Measurements from ENCODE around the gene PSMD3. TPM values are rescaled to one million over a fixed set of nuclear protein-coding genes. Genes with fewer than 3 reads are reported as not detected.

The PSMD3 gene
- total and polyA plus RNA-seq, 3 donors from 2014 or later: 112 to 129 (median 128) TPM

DNA sequence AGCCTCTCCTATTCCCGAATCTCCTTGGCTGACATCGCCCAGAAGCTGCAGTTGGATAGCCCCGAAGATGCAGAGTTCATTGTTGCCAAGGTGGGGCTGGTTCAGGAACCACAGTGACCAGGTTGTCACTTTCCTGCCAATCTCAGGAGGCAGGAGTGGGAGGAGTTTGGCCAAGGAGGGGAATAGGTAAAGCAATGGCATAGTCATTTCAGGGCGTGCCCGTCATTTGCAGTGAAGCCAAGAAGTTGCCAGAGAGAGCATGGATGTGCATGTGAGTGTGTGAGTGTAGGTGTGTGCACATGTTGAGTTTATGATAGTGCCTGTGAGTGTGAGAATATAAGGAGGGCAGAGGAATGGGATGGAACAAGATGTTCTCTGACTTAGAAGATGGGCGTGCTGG lies 14.8 kb downstream of the PSMD3 start:
- intact Hi-C loops (cut with DNase I; ENCODE audit: low total_unique reads): no loop called here
- no peaks in the 10 kb centered on the region for H3K4me1 ChIP-seq
- no peaks in the 10 kb centered on the region for H3K9me3 ChIP-seq
- H3K27me3 ChIP-seq: no peaks in the 10 kb centered on the region
- no peaks in the 10 kb centered on the region for H3K36me3 ChIP-seq (ENCODE audit: low read depth, missing control alignments)
- DNase-seq: no peak
- TF ChIP-seq POLR2A (IDR thresholded peaks at IDR 0.05): no peak
- H3K4me3 ChIP-seq: no peak overlapping the region
- 94 to 95% methylated on average over 6 of the region's 6 CpGs for WGBS, 2 donors
- no peak overlapping the region for H3K27ac ChIP-seq

DNA sequence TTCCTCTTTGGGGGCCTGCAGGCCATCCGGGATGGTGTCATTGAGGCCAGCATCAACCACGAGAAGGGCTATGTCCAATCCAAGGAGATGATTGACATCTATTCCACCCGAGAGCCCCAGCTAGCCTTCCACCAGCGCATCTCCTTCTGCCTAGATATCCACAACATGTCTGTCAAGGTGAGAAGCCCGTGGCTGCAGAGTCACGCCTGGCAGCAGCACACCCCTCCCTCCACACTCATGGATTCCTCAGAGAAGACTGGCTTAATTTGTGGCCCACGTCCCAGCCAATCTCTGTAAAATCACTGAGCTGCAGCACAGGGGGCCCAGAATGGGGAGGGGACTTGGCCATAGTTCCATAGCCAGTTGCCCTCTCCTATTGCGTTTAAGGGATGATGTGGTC lies 15.6 kb downstream of the PSMD3 start:
- Histone ChIP-seq H3K9me3 (no peaks in the 10 kb centered on the region), H3K27me3 (no peaks in the 10 kb centered on the region), H3K4me3 (no peak overlapping the region), H3K27ac (no peak overlapping the region), H3K4me1 (no peaks in the 10 kb centered on the region), H3K36me3 (ENCODE audit: low read depth, missing control alignments) (no peaks in the 10 kb centered on the region)
- 82 to 88% methylated on average over 7 to 8 of the region's 8 CpGs for WGBS, 2 donors
- DNase-seq: no peak
- no peak for TF ChIP-seq POLR2A (IDR thresholded peaks at IDR 0.05)
- TF ChIP-seq, protein P1, sequence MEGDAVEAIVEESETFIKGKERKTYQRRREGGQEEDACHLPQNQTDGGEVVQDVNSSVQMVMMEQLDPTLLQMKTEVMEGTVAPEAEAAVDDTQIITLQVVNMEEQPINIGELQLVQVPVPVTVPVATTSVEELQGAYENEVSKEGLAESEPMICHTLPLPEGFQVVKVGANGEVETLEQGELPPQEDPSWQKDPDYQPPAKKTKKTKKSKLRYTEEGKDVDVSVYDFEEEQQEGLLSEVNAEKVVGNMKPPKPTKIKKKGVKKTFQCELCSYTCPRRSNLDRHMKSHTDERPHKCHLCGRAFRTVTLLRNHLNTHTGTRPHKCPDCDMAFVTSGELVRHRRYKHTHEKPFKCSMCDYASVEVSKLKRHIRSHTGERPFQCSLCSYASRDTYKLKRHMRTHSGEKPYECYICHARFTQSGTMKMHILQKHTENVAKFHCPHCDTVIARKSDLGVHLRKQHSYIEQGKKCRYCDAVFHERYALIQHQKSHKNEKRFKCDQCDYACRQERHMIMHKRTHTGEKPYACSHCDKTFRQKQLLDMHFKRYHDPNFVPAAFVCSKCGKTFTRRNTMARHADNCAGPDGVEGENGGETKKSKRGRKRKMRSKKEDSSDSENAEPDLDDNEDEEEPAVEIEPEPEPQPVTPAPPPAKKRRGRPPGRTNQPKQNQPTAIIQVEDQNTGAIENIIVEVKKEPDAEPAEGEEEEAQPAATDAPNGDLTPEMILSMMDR (IDR thresholded peaks at IDR 0.05): no peak
- intact Hi-C loops (cut with DNase I; ENCODE audit: low total_unique reads): no loop called here

DNA sequence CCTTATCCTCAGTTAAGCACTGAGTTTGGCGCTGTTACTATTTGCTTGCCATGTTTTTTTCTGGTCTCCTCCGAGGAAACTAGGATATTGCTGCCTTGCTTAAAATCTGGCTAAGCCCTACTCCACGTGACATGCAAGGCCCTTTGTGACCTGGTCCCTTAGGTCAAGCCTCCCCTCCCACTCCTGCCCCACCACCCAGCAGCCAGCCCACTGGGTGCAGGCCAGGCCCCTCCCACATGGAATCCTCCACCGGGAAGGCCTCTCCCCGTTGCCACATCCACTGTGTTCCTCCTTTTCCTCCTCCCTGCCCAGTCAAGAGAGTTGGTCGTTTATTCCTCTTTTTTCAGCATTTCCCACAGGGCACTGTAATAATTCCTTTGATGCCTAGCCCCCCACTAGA lies 16.2 kb downstream of the PSMD3 start:
- no peak for TF ChIP-seq POLR2A (IDR thresholded peaks at IDR 0.05)
- TF ChIP-seq, protein P1 (IDR thresholded peaks at IDR 0.05): no peak
- no peak overlapping the region for H3K4me3 ChIP-seq
- H3K36me3 ChIP-seq (ENCODE audit: low read depth, missing control alignments): no peaks in the 10 kb centered on the region
- H3K4me1 ChIP-seq: no peaks in the 10 kb centered on the region
- no peak for DNase-seq
- H3K27ac ChIP-seq: no peak overlapping the region
- 56 to 60% methylated on average over 6 of the region's 6 CpGs for WGBS, 2 donors
- H3K9me3 ChIP-seq: no peaks in the 10 kb centered on the region
- intact Hi-C loops (cut with DNase I; ENCODE audit: low total_unique reads): no loop called here
- H3K27me3 ChIP-seq: no peaks in the 10 kb centered on the region

DNA sequence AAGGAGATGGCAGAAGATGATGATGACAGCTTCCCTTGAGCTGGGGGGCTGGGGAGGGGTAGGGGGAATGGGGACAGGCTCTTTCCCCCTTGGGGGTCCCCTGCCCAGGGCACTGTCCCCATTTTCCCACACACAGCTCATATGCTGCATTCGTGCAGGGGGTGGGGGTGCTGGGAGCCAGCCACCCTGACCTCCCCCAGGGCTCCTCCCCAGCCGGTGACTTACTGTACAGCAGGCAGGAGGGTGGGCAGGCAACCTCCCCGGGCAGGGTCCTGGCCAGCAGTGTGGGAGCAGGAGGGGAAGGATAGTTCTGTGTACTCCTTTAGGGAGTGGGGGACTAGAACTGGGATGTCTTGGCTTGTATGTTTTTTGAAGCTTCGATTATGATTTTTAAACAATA lies 16.9 kb downstream of the PSMD3 start:
- intact Hi-C loops (cut with DNase I; ENCODE audit: low total_unique reads): no loop called here

DNA sequence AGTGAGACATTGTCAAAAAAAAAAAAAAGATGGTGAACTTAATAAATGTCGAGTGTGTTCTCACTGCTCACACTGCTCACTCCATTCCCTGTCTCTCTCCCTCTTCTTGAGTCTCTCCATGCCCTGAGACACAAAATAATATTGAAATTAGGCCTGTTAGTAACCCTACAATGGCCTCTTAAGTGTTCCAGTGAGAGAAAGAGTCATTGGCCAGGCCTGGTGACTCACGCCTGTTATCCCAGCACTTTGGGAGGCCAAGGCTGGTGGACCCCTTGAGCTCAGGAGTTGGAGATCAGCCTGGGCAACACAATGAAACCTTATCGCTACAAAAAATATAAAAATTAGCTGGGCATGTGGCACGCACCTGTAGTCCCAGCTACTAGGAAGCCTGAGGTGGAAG lies 18.5 kb downstream of the PSMD3 start:
- DNase-seq: no peak
- H3K27ac ChIP-seq: no peak overlapping the region
- no peaks in the 10 kb centered on the region for H3K9me3 ChIP-seq
- 77 to 85% methylated on average over 4 of the region's 4 CpGs for WGBS, 2 donors
- H3K4me3 ChIP-seq: no peak overlapping the region
- no peak for TF ChIP-seq POLR2A (IDR thresholded peaks at IDR 0.05)
- TF ChIP-seq, protein P1 (IDR thresholded peaks at IDR 0.05): no peak
- H3K27me3 ChIP-seq: no peaks in the 10 kb centered on the region
- no peaks in the 10 kb centered on the region for H3K36me3 ChIP-seq (ENCODE audit: low read depth, missing control alignments)
- H3K4me1 ChIP-seq: no peaks in the 10 kb centered on the region
- intact Hi-C loops (cut with DNase I; ENCODE audit: low total_unique reads): no loop called here

More for the DNA sequence above, 16.9 kb downstream of the PSMD3 start:
- Histone ChIP-seq H3K4me3 (no peak overlapping the region), H3K4me1 (no peaks in the 10 kb centered on the region), H3K9me3 (no peaks in the 10 kb centered on the region), H3K27me3 (no peaks in the 10 kb centered on the region), H3K27ac (no peak overlapping the region), H3K36me3 (ENCODE audit: low read depth, missing control alignments) (no peaks in the 10 kb centered on the region)
- no peak for DNase-seq
- no peak for TF ChIP-seq POLR2A (IDR thresholded peaks at IDR 0.05)
- TF ChIP-seq, protein P1 (IDR thresholded peaks at IDR 0.05): no peak
- WGBS, 2 donors: 37 to 40% methylated on average over 2 to 4 of the region's 4 CpGs
